Sigmoid colon (tissue), 7 donors: ENCODE results near the gene MTMR3. TPM values are rescaled to one million over a fixed set of nuclear protein-coding genes. Genes with fewer than 3 reads are reported as not detected.
"Not testable (repeated sequence)": the region's sequence is repeated elsewhere in the genome, so short reads cannot be mapped to it uniquely, and the experiment has no call there.

Source experiments
- DNase-seq: peaks from one replicate; pipeline ENCODE4 v3.0.0-alpha.2; 2019
- H3K27ac ChIP-seq, 4 donors: fragments of 200-600 bp; sonication (generic); one replicate each; pipeline ENCODE4 v1.5.1; 2016 to 2019; ENCODE audit warnings: mild to moderate bottlenecking in 1 of 4
- H3K27me3 ChIP-seq, 3 donors: fragments of 200-600 bp; sonication (generic); one replicate each; pipeline ENCODE4 v1.5.1; 2019; ENCODE audit warnings: mild to moderate bottlenecking in 1 of 3
- H3K36me3 ChIP-seq, 4 donors: fragments of 200-600 bp; sonication (generic); one replicate each; pipeline ENCODE4 v1.5.1; 2016 to 2019
- H3K4me1 ChIP-seq, 4 donors: fragments of 200-600 bp; sonication (generic); one replicate each; pipeline ENCODE4 v1.5.1; 2017 to 2019
- H3K4me3 ChIP-seq, 4 donors: fragments of 200-600 bp; sonication (generic); one replicate each; pipeline ENCODE4 v1.5.1; 2017 to 2019; ENCODE audit warnings: mild to moderate bottlenecking in 2 of 4, moderate library complexity in 1 of 4
- H3K9me3 ChIP-seq, 4 donors: fragments of 200-600 bp in 3 of 4; sonication (generic) in 3 of 4; one replicate each; pipeline versions ENCODE4 v1.5.1 to v1.6.1; 2013 to 2019
- CTCF ChIP-seq, 4 experiments: fragments of 450-650 bp in 3 of 4; fragments of 200-600 bp in 1 of 4; IDR thresholded peaks; one replicate each; pipeline ENCODE4 v1.5.1; 2016 to 2019; ENCODE audit warnings: antibody characterized with exemption in 4 of 4, mild to moderate bottlenecking in 3 of 4, moderate library complexity in 2 of 4
- EP300 ChIP-seq, 4 donors: sonication (generic); formaldehyde crosslinking; IDR thresholded peaks; one replicate each; pipeline ENCODE4 v1.6.1; 2017; ENCODE audit warnings: antibody characterized with exemption in 4 of 4
- POLR2A ChIP-seq, 2 donors: fragments of 450-650 bp; IDR thresholded peaks; one replicate each; pipeline ENCODE4 v1.6.1; 2016; ENCODE audit warnings: antibody characterized with exemption in 2 of 2, mild to moderate bottlenecking in 2 of 2, moderate library complexity in 2 of 2
- POLR2AphosphoS5 ChIP-seq, 4 donors: sonication (generic); formaldehyde crosslinking; IDR thresholded peaks; one replicate each; pipeline ENCODE4 v1.6.1; 2017; ENCODE audit warnings: antibody characterized with exemption in 4 of 4
- WGBS, 2 donors: extraction: QIAGEN DNeasy Blood & Tissue Kit; methylation state at CpG; one replicate each; pipeline ENCODE4 v1.1.7; 2013; 5-methylcytosine and 5-hydroxymethylcytosine counted together
- intact Hi-C: fragments of 100-400 bp; cut with DNase I; formaldehyde crosslinking; loops from one replicate; pipeline ENCODE4 v1.15.1; 2023
- polyA plus RNA-seq, 3 donors: library from polyadenylated mRNA; stranded (reverse); fragments of 200-250 nt; gene quantifications; one replicate each; pipeline ENCODE4 v1.2.3, GENCODE V29; 2013
- total RNA-seq, 4 donors: library from RNA; depleted of rRNA; stranded (reverse); fragments of >200 nt; gene quantifications; one replicate each; pipeline ENCODE4 v1.1.0, GENCODE V29; 2016
- donor health status: healthy with polysubstance abuse.
- donor health status: Bipolar disorder and iron deficiency.
- donor health status: healthy.

Gene MTMR3
- total and polyA plus RNA-seq, 7 donors: 6.6 to 52.3 (median 40.7) TPM

DNA sequence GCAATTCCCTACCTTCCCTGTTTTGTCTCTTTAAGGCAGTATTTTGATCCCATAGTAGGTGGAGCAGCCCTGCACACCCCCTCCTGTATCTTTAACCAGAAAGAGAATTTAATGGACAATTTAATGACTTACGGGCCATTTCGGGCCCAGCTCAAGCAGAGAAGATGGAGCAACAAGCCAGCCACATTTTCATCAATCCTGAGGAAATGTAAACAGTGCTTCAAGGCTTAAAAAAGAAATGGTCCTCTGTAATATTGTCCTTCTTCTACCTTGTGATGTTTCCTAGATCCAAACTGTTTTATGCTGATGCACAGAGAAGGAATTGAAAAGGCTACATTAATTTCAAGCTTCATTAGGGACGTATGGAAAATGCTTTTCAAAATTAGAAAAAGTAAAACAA, 88.6 kb downstream of the MTMR3 start:
- intact Hi-C loops: no loop called here
- DNase-seq: no peak
- no peaks in the 10 kb centered on the region for H3K9me3 ChIP-seq
- TF ChIP-seq POLR2A (IDR thresholded peaks at IDR 0.05) (no peak), CTCF (IDR thresholded peaks at IDR 0.05) (no peak), POLR2AphosphoS5 (IDR thresholded peaks at IDR 0.05) (no peak), EP300 (IDR thresholded peaks at IDR 0.05) (no peak)
- H3K27ac ChIP-seq: no peak overlapping the region
- no peaks in the 10 kb centered on the region for H3K27me3 ChIP-seq
- H3K4me3 ChIP-seq: no peak overlapping the region
- H3K4me1 ChIP-seq: peaks cover 0 to 29% (median 19%) of the 10 kb centered on the region in 4 donors
- 75 to 87% methylated on average over 3 of the region's 3 CpGs for WGBS, 2 donors
- peaks cover 0 to 3% (median 0%) of the 10 kb centered on the region in 4 donors for H3K36me3 ChIP-seq

GRCh38 chr22:29972121-29972520, 89.1 kb downstream of the MTMR3 start:
- H3K36me3 ChIP-seq: peaks cover 0 to 3% (median 0%) of the 10 kb centered on the region in 4 donors
- intact Hi-C loops: no loop called here
- H3K9me3 ChIP-seq: no peaks in the 10 kb centered on the region
- DNase-seq: no peak
- TF ChIP-seq CTCF (IDR thresholded peaks at IDR 0.05): no peak
- TF ChIP-seq POLR2AphosphoS5 (IDR thresholded peaks at IDR 0.05): no peak
- TF ChIP-seq EP300 (IDR thresholded peaks at IDR 0.05): no peak
- TF ChIP-seq POLR2A (IDR thresholded peaks at IDR 0.05): no peak
- WGBS, 2 donors: 86 to 89% methylated on average over 2 of the region's 2 CpGs
- H3K27me3 ChIP-seq: no peaks in the 10 kb centered on the region
- peaks cover 0 to 29% (median 19%) of the 10 kb centered on the region in 4 donors for H3K4me1 ChIP-seq
- no peak overlapping the region for H3K27ac ChIP-seq
- H3K4me3 ChIP-seq: no peak overlapping the region

GRCh38 chr22:29973269-29973668, 90.3 kb downstream of the MTMR3 start:
- intact Hi-C loops: no loop called here

GRCh38 chr22:29973680-29974079, 90.7 kb downstream of the MTMR3 start:
- H3K4me1 ChIP-seq: peaks cover 0 to 29% (median 19%) of the 10 kb centered on the region in 4 donors
- H3K36me3 ChIP-seq, H3K4me3 ChIP-seq, H3K27ac ChIP-seq, H3K9me3 ChIP-seq, intact Hi-C loops, H3K27me3 ChIP-seq, DNase-seq: not testable (repeated sequence)
- WGBS, 2 donors: 69 to 90% methylated on average over 9 of the region's 9 CpGs

More at GRCh38 chr22:29973269-29973668, 90.3 kb downstream of the MTMR3 start:
- no peak overlapping the region for H3K27ac ChIP-seq
- no peak for TF ChIP-seq POLR2AphosphoS5 (IDR thresholded peaks at IDR 0.05)
- no peak for TF ChIP-seq POLR2A (IDR thresholded peaks at IDR 0.05)
- no peak for TF ChIP-seq EP300 (IDR thresholded peaks at IDR 0.05)
- TF ChIP-seq CTCF (IDR thresholded peaks at IDR 0.05): no peak
- peaks cover 0 to 3% (median under 1%) of the 10 kb centered on the region in 4 donors for H3K36me3 ChIP-seq
- no peaks in the 10 kb centered on the region for H3K9me3 ChIP-seq
- DNase-seq: no peak
- H3K4me1 ChIP-seq: peaks cover 0 to 29% (median 19%) of the 10 kb centered on the region in 4 donors
- H3K27me3 ChIP-seq: no peaks in the 10 kb centered on the region
- H3K4me3 ChIP-seq: no peak overlapping the region
- 95 to 97% methylated on average over 4 of the region's 4 CpGs for WGBS, 2 donors

DNA sequence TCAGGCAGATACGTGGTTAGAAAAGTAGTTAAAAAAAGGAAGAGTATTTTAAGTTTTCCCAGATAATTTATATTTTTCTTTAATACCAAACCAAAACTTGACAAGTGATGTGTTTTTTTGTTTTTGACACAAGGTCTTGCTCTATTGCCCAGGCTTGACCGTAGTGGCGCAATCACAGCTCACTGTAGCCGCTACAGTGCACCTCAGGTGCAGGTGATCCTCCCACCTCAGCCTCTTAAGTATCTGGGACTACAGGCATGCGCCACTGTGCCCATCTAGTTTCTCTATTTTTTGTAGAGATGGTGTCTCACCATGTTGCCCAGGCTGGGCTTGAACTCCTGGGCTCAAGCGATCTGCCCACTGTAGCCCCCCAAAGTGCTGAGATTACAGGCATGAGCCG, 92.5 kb downstream of the MTMR3 start:
- intact Hi-C loops: no loop called here

More for the DNA sequence above, 92.5 kb downstream of the MTMR3 start:
- peaks cover 0 to 15% (median 6%) of the 10 kb centered on the region in 4 donors for H3K36me3 ChIP-seq
- H3K4me1 ChIP-seq: peaks cover 0 to 47% (median 36%) of the 10 kb centered on the region in 4 donors
- H3K9me3 ChIP-seq: no peaks in the 10 kb centered on the region
- H3K27me3 ChIP-seq: no peaks in the 10 kb centered on the region
- WGBS, 2 donors: 88 to 97% methylated on average over 7 of the region's 7 CpGs
- no peak overlapping the region for H3K4me3 ChIP-seq
- DNase-seq: no peak
- no peak overlapping the region for H3K27ac ChIP-seq
- no peak for TF ChIP-seq POLR2AphosphoS5 (IDR thresholded peaks at IDR 0.05)
- no peak for TF ChIP-seq CTCF (IDR thresholded peaks at IDR 0.05)
- TF ChIP-seq EP300 (IDR thresholded peaks at IDR 0.05): no peak
- TF ChIP-seq POLR2A (IDR thresholded peaks at IDR 0.05): no peak
